ENCODE results near the gene MAGEB17.

The MAGEB17 gene

GRCh38 chrX:16208601-16209000 is 41.3 kb downstream of the MAGEB17 start:
- Mint-ChIP-seq H3K27me3 (no peaks in the 10 kb centered on the region), H3K4me1 (no peaks in the 10 kb centered on the region), H3K27ac (no peak overlapping the region), H3K36me3 (ENCODE audit: low read depth) (no peaks in the 10 kb centered on the region), H3K9me3 (no peaks in the 10 kb centered on the region), H3K4me3 (no peak overlapping the region)
- no peak for DNase-seq
- ATAC-seq = no peak

- Mint-ChIP-seq H3K4me1 (no peaks in the 10 kb centered on the region), H3K9me3 (no peaks in the 10 kb centered on the region), H3K27ac (no peak overlapping the region), H3K36me3 (ENCODE audit: low read depth) (no peaks in the 10 kb centered on the region), H3K27me3 (no peaks in the 10 kb centered on the region), H3K4me3 (no peak overlapping the region)
- no peak for DNase-seq
- ATAC-seq = no peak
Observed at GRCh38 chrX:16210061-16210460, 42.8 kb downstream of the MAGEB17 start.

- no peak overlapping the region for H3K4me3 Mint-ChIP-seq
- no peak overlapping the region for H3K27ac Mint-ChIP-seq
- H3K9me3 Mint-ChIP-seq = no peaks in the 10 kb centered on the region
- no peaks in the 10 kb centered on the region for H3K4me1 Mint-ChIP-seq
- ATAC-seq = no peak
- no peaks in the 10 kb centered on the region for H3K36me3 Mint-ChIP-seq (ENCODE audit: low read depth)
- no peak for DNase-seq
- H3K27me3 Mint-ChIP-seq = no peaks in the 10 kb centered on the region
Observed at GRCh38 chrX:16212024-16212423, 44.7 kb downstream of the MAGEB17 start.

- ATAC-seq (no peak), DNase-seq (no peak)
- no peaks in the 10 kb centered on the region for H3K4me1 Mint-ChIP-seq
- H3K27me3 Mint-ChIP-seq = no peaks in the 10 kb centered on the region
- no peaks in the 10 kb centered on the region for H3K9me3 Mint-ChIP-seq
- H3K27ac Mint-ChIP-seq = no peak overlapping the region
- H3K4me3 Mint-ChIP-seq = no peak overlapping the region
- H3K36me3 Mint-ChIP-seq (ENCODE audit: low read depth) = no peaks in the 10 kb centered on the region
Observed at GRCh38 chrX:16212436-16212835, 45.2 kb downstream of the MAGEB17 start.

GRCh38 chrX:16213961-16214360 is 46.7 kb downstream of the MAGEB17 start:
- no peaks in the 10 kb centered on the region for H3K9me3 Mint-ChIP-seq
- no peaks in the 10 kb centered on the region for H3K36me3 Mint-ChIP-seq (ENCODE audit: low read depth)
- DNase-seq (no peak), ATAC-seq (no peak)
- H3K4me3 Mint-ChIP-seq = no peak overlapping the region
- H3K4me1 Mint-ChIP-seq = no peaks in the 10 kb centered on the region
- H3K27me3 Mint-ChIP-seq = no peaks in the 10 kb centered on the region
- H3K27ac Mint-ChIP-seq = no peak overlapping the region

GRCh38 chrX:16215660-16216059 is 48.4 kb downstream of the MAGEB17 start:
- Mint-ChIP-seq H3K36me3 (ENCODE audit: low read depth) (no peaks in the 10 kb centered on the region), H3K4me1 (no peaks in the 10 kb centered on the region), H3K27ac (no peak overlapping the region), H3K4me3 (no peak overlapping the region), H3K27me3 (no peaks in the 10 kb centered on the region), H3K9me3 (no peaks in the 10 kb centered on the region)
- DNase-seq (no peak), ATAC-seq (no peak)
